ENCODE results near the gene IQCE.
"Not testable (repeated sequence)": the region's sequence is repeated elsewhere in the genome, so short reads cannot be mapped to it uniquely, and the experiment has no call there.

The IQCE gene

DNA sequence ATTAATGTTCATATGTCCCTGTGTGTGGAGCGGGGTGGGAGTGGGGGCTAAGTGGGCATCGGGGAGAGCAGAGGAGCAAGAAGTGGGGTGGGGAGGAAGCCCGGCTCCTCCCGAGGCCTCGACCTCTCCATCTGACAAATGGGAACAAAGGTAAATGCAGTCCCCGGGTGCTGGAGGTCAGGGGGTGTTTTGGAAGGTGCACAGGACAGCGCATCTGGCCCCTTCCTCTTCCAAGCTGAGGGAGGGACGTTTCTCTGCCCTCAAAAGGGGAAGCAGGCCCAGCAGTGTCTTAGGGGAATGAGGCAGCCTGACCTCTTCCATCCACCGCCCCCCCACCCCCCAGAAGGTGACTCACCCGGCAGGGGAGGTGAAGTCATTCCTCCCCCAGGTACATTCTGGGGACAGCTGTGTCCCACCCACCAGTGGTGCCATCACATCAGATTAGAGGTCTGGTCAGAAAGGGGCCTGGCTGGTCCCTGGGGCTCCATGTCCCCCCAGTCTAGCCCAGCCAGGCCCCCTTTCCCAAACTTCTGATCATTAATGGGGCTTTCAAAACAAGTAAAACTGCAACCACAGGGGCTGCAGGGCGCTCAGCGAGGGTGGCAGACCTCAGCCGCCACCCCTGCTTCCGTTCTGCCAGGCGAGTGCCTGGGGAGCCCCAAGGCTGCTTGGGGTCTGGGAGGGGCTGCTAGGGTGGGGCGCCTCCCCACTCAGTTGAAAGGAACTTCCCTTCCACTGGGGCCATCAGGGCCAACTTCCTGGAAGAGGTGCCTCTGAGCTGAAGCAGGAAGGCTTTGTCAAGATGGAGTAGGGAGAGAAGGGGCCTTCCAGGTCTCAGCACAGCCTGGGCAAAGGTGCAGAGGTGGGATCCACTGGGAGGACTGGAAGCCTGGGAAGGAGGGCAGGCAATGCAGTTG is 28.4 kb upstream of the IQCE start:
- Histone ChIP-seq H3K27ac (no peak overlapping the region), H3K4me3 (ENCODE audit: low read depth, low read length) (no peak overlapping the region), H3K27me3 (replicated peaks) (no peaks in the 10 kb centered on the region), H3K36me3 (replicated peaks) (peaks cover 10% of the 10 kb centered on the region)
- TF ChIP-seq, protein P1, sequence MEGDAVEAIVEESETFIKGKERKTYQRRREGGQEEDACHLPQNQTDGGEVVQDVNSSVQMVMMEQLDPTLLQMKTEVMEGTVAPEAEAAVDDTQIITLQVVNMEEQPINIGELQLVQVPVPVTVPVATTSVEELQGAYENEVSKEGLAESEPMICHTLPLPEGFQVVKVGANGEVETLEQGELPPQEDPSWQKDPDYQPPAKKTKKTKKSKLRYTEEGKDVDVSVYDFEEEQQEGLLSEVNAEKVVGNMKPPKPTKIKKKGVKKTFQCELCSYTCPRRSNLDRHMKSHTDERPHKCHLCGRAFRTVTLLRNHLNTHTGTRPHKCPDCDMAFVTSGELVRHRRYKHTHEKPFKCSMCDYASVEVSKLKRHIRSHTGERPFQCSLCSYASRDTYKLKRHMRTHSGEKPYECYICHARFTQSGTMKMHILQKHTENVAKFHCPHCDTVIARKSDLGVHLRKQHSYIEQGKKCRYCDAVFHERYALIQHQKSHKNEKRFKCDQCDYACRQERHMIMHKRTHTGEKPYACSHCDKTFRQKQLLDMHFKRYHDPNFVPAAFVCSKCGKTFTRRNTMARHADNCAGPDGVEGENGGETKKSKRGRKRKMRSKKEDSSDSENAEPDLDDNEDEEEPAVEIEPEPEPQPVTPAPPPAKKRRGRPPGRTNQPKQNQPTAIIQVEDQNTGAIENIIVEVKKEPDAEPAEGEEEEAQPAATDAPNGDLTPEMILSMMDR (IDR thresholded peaks at IDR 0.05; ENCODE audit: low read depth, low read length, missing control alignments) = no peak
- in situ Hi-C loops (cut with HindIII; ENCODE audit: low pct_ligation_motif_present, low sequenced_read_pairs) = no loop called here
- no peak for DNase-seq

- H3K27me3 ChIP-seq (replicated peaks); H3K27ac ChIP-seq: not testable (repeated sequence)
Measured at GRCh38 chr7:2530994-2531795, 27.6 kb upstream of the IQCE start.

GRCh38 chr7:2531796-2532110 is 27.0 kb upstream of the IQCE start:
- DNase-seq; in situ Hi-C loops (cut with HindIII; ENCODE audit: low pct_ligation_motif_present, low sequenced_read_pairs); H3K36me3 ChIP-seq (replicated peaks); H3K27me3 ChIP-seq (replicated peaks); H3K4me3 ChIP-seq (ENCODE audit: low read depth, low read length); H3K27ac ChIP-seq: not testable (repeated sequence)

More at GRCh38 chr7:2530994-2531795, 27.6 kb upstream of the IQCE start:
- H3K36me3 ChIP-seq (replicated peaks); in situ Hi-C loops (cut with HindIII; ENCODE audit: low pct_ligation_motif_present, low sequenced_read_pairs); H3K4me3 ChIP-seq (ENCODE audit: low read depth, low read length); DNase-seq: not testable (repeated sequence)

GRCh38 chr7:2532199-2532772 is 26.5 kb upstream of the IQCE start:
- H3K4me3 ChIP-seq (ENCODE audit: low read depth, low read length); in situ Hi-C loops (cut with HindIII; ENCODE audit: low pct_ligation_motif_present, low sequenced_read_pairs); H3K27ac ChIP-seq; H3K27me3 ChIP-seq (replicated peaks); DNase-seq; H3K36me3 ChIP-seq (replicated peaks): not testable (repeated sequence)

DNA sequence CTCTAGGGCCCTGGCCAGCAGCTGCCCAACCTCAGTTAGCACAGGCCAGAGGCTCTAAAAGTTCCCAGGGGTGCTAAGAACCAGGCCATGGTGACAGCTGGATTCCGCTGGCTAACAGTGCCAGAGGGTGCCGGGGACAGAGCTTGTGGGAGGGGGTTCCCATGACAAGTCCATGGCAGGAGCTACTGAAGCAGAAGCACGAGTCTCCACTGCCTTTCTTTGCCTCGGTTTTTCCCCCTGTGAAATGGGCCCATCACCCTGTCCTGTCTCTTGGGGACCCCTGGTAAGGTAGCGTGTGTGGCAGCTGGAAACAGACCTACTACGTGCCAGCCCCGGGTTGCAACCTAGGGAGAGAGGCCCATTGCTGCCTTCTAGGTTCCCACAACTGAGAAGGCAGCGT is 26.0 kb upstream of the IQCE start:
- in situ Hi-C loops (cut with HindIII; ENCODE audit: low pct_ligation_motif_present, low sequenced_read_pairs); H3K4me3 ChIP-seq (ENCODE audit: low read depth, low read length); H3K27me3 ChIP-seq (replicated peaks); H3K36me3 ChIP-seq (replicated peaks); H3K27ac ChIP-seq; DNase-seq: not testable (repeated sequence)

GRCh38 chr7:2533566-2533965 is 25.2 kb upstream of the IQCE start:
- in situ Hi-C loops (cut with HindIII; ENCODE audit: low pct_ligation_motif_present, low sequenced_read_pairs) = not testable (repeated sequence)

DNA sequence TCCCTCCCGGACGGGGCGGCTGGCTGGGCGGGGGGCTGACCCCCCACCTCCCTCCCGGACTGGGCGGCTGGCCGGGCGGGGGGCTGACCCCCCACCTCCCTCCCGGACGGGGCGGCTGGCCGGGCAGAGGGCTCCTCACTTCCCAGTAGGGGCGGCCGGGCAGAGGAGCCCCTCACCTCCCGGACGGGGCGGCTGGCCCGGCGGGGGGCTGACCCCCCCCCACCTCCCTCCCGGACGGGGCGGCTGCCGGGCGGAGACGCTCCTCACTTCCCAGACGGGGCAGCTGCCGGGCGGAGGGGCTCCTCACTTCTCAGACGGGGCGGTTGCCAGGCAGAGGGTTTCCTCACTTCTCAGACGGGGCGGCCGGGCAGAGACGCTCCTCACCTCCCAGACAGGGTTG is 24.6 kb upstream of the IQCE start:
- H3K27ac ChIP-seq; H3K4me3 ChIP-seq (ENCODE audit: low read depth, low read length); H3K27me3 ChIP-seq (replicated peaks); in situ Hi-C loops (cut with HindIII; ENCODE audit: low pct_ligation_motif_present, low sequenced_read_pairs); DNase-seq: not testable (repeated sequence)
- H3K36me3 ChIP-seq (replicated peaks) = peaks cover 12% of the 10 kb centered on the region

More at GRCh38 chr7:2533566-2533965, 25.2 kb upstream of the IQCE start:
- not testable (repeated sequence) for H3K4me3 ChIP-seq (ENCODE audit: low read depth, low read length); H3K36me3 ChIP-seq (replicated peaks); H3K27me3 ChIP-seq (replicated peaks); DNase-seq; H3K27ac ChIP-seq

GRCh38 chr7:2535872-2536627 is 22.7 kb upstream of the IQCE start:
- DNase-seq; H3K27me3 ChIP-seq (replicated peaks); H3K27ac ChIP-seq; H3K4me3 ChIP-seq (ENCODE audit: low read depth, low read length); in situ Hi-C loops (cut with HindIII; ENCODE audit: low pct_ligation_motif_present, low sequenced_read_pairs): not testable (repeated sequence)
- H3K36me3 ChIP-seq (replicated peaks) = peaks cover 12% of the 10 kb centered on the region
